GM23248 (cell line): Measurements from ENCODE around the gene XRCC4.

Experiments used
- EZH2 ChIP-seq: fragments of 200-600 bp; sonication (generic); IDR thresholded peaks from 2 replicates; pipeline ENCODE4 v1.6.1; 2018; ENCODE audit warnings: antibody characterized with exemption, mild to moderate bottlenecking; ENCODE audit not compliant: insufficient read depth, poor library complexity, severe bottlenecking
- EZH2phosphoT487 ChIP-seq: fragments of 200-600 bp; sonication (generic); IDR thresholded peaks from 2 replicates; pipeline ENCODE4 v1.6.1; 2018; ENCODE audit warnings: antibody characterized with exemption, moderate library complexity, mild to moderate bottlenecking, low read depth; ENCODE audit not compliant: insufficient read depth

DNA sequence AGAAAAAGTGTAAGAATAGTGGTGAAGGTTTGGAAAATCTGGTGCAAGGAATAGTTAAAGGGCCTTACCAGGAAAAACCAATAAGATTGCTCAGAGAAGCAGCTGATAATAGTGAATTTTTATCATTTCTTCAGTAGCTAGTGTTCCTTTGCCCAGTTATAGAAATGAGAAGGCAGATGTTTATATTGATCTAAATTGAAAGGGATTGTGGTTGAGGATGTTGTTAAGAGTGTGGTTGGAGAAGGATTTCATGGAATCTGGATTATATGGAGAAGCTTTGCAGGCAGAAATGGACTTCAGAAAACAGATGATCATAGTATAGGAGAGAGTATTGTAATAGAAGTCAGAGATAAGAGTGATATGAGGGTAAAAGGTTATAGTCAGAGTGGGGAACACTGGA lies 102.6 kb downstream of the XRCC4 start:
- TF ChIP-seq EZH2 = no peak
- TF ChIP-seq EZH2phosphoT487 = no peak
